ENCODE results near the gene ZEB2. TPM values are rescaled to one million over a fixed set of nuclear protein-coding genes. Genes with fewer than 3 reads are reported as not detected.

Gene ZEB2
- total RNA-seq, 1 experiment from 2014 or later = 1.2 TPM

DNA sequence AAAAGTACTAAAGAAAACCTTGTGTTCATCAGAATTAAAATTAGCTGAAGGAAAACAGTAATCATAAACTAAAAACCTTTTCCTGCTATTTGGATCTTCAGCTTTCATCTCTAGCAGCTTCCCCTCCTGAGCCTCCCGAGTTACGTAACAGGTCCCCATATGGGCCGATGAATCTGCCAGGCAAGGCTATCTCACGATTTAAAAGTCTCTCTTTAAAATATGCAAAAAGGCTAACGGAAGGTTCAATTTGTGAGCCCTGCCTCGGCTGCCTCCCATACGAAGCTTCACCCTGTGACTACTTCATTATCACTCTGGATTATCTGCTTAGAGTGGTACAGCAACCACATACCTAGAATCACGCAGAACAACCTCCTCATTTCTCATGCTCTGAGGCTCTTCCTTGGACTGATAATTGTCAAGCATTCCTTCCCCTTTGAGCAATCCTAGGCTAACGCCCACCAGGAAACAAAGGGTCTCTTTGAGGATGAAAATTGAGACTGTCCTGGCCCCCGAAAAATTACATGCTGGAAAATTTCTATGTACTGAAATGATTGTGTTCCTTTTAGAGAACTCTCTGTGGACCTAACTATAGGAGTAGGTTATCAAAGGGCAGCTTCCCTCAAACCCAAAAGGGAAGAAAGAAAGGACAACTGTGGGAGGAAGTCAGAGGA is 147.4 kb downstream of the ZEB2 start:
- Mint-ChIP-seq H3K4me1 (peaks cover 7 to 15% of the 10 kb centered on the region in 2 experiments), H3K9me3 (no peaks in the 10 kb centered on the region), H3K4me3 (no peak overlapping the region), H3K36me3 (ENCODE audit: insufficient read depth in 1 of 3, low read depth in 3 of 3) (no peaks in the 10 kb centered on the region), H3K27ac (no peak overlapping the region), H3K27me3 (ENCODE audit: low read depth) (no peaks in the 10 kb centered on the region)
- H4K91ac ChIP-seq (ENCODE audit: insufficient read length, low read depth, low read length) = no peak overlapping the region
- H3K4ac ChIP-seq (ENCODE audit: low read depth, low read length) = no peak overlapping the region
- no peak overlapping the region for H4K5ac ChIP-seq (ENCODE audit: insufficient read length, low read depth, low read length)
- H3K23ac ChIP-seq (ENCODE audit: insufficient read length, low read depth, low read length) = no peak overlapping the region
- no peak overlapping the region for H2BK5ac ChIP-seq (ENCODE audit: insufficient read length, low read length)
- DNase-seq = no peak
- H2AK5ac ChIP-seq (ENCODE audit: insufficient read length, low read length) = no peak overlapping the region
- H3K9me3 ChIP-seq (ENCODE audit: control insufficient read depth, low read depth, low read length) = no peaks in the 10 kb centered on the region
- no peak overlapping the region for H3T11ph ChIP-seq (ENCODE audit: low read length)
- no CpG with 5 or more reads among the region's 10 CpGs for WGBS (ENCODE audit: extremely low coverage, insufficient read length, low lambda C conversion rate)
- H3K4me1 ChIP-seq (ENCODE audit: insufficient read depth, low read length) = no peaks in the 10 kb centered on the region; the same call in 1 of the 2 replicates
- no peak overlapping the region for H2BK15ac ChIP-seq (ENCODE audit: low read depth, low read length)
- no peak overlapping the region for H2AFZ ChIP-seq (ENCODE audit: low read length)
- H3K27ac ChIP-seq (ENCODE audit: insufficient read length, low read depth, low read length) = no peak overlapping the region
- no peak overlapping the region for H2BK20ac ChIP-seq (ENCODE audit: low read depth, low read length, poor library complexity, severe bottlenecking)
- no peaks in the 10 kb centered on the region for H3K79me2 ChIP-seq (ENCODE audit: insufficient read depth, low read length)
- no peak overlapping the region for H2BK120ac ChIP-seq (ENCODE audit: low read depth, low read length, poor library complexity, severe bottlenecking)
- H4K20me1 ChIP-seq (ENCODE audit: control insufficient read depth, insufficient read depth, insufficient read length) = no peaks in the 10 kb centered on the region
- H3K79me1 ChIP-seq (ENCODE audit: insufficient read depth, low read depth, low read length, poor library complexity, severe bottlenecking) = no peaks in the 10 kb centered on the region
- no peak overlapping the region for H3K56ac ChIP-seq (ENCODE audit: insufficient read length, low read depth, low read length)
- H4K8ac ChIP-seq (replicated peaks; ENCODE audit: insufficient read length, low read depth, low read length) = no peak overlapping the region
- no peak overlapping the region for H3K9ac ChIP-seq (ENCODE audit: extremely low read depth, insufficient read length, low read length)
- no peak overlapping the region for H2BK12ac ChIP-seq (ENCODE audit: insufficient read length, low read depth, low read length)
- H3K23me2 ChIP-seq (ENCODE audit: insufficient read length, low read depth, low read length, poor library complexity, severe bottlenecking) = no peaks in the 10 kb centered on the region
- no peak overlapping the region for H3K4me2 ChIP-seq (ENCODE audit: insufficient read depth, insufficient read length, low read length)
- no peak overlapping the region for H3K18ac ChIP-seq (ENCODE audit: insufficient read length, low read depth, low read length)
- TF ChIP-seq, protein P1, sequence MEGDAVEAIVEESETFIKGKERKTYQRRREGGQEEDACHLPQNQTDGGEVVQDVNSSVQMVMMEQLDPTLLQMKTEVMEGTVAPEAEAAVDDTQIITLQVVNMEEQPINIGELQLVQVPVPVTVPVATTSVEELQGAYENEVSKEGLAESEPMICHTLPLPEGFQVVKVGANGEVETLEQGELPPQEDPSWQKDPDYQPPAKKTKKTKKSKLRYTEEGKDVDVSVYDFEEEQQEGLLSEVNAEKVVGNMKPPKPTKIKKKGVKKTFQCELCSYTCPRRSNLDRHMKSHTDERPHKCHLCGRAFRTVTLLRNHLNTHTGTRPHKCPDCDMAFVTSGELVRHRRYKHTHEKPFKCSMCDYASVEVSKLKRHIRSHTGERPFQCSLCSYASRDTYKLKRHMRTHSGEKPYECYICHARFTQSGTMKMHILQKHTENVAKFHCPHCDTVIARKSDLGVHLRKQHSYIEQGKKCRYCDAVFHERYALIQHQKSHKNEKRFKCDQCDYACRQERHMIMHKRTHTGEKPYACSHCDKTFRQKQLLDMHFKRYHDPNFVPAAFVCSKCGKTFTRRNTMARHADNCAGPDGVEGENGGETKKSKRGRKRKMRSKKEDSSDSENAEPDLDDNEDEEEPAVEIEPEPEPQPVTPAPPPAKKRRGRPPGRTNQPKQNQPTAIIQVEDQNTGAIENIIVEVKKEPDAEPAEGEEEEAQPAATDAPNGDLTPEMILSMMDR (conservative IDR thresholded peaks at IDR 0.05) = no peak
- no peak overlapping the region for H3K14ac ChIP-seq (ENCODE audit: insufficient read depth, low read length)
- no peaks in the 10 kb centered on the region for H3K27me3 ChIP-seq (ENCODE audit: insufficient read depth, low read length)

Measured in H9 (cell line).